HL-60 (cell line): ENCODE results near the gene SLC16A11.

Source experiments
- CTCF ChIP-seq: IDR thresholded peaks from one replicate; pipeline ENCODE4 v1.5.1; 2011; ENCODE audit warnings: low read length, control low read depth, inconsistent platforms; ENCODE audit not compliant: insufficient read depth
- GABPA ChIP-seq: IDR thresholded peaks from 2 replicates; pipeline ENCODE4 v1.6.1; 2012; ENCODE audit warnings: low read depth
- POLR2AphosphoS5 ChIP-seq: IDR thresholded peaks from 2 replicates; pipeline ENCODE4 v1.6.1; 2012; ENCODE audit warnings: low read depth
- REST ChIP-seq: IDR thresholded peaks from 2 replicates; pipeline ENCODE4 v1.6.1; 2012; ENCODE audit warnings: low read depth; ENCODE audit not compliant: insufficient replicate concordance

GRCh38 chr17:7001318-7001961 is 42.5 kb downstream of the SLC16A11 start:
- TF ChIP-seq GABPA (no peak), CTCF (no peak), POLR2AphosphoS5 (no peak), REST (no peak)
